ENCODE data around the gene TLK2. TPM values are rescaled to one million over a fixed set of nuclear protein-coding genes. Genes with fewer than 3 reads are reported as not detected.
A peak's percentile ranks its signal among the peaks of the same experiment; 100 is the strongest.

The TLK2 gene
- total RNA-seq, 1 donor from 2014 or later = 45.5 TPM

- H3K27me3 Mint-ChIP-seq (ENCODE audit: low read depth) = no peaks in the 10 kb centered on the region
- H3K4me3 Mint-ChIP-seq (ENCODE audit: low read depth) = no peak overlapping the region
- H3K36me3 Mint-ChIP-seq (ENCODE audit: low read depth) = peaks cover 5% of the 10 kb centered on the region
- no peak for DNase-seq (ENCODE audit: low spot score)
- intact Hi-C loops (cut with micrococcal nuclease) = no loop called here
- no peak overlapping the region for H3K27ac Mint-ChIP-seq
- no peaks in the 10 kb centered on the region for H3K9me3 Mint-ChIP-seq
- peaks cover 7% of the 10 kb centered on the region for H3K4me1 Mint-ChIP-seq (ENCODE audit: low read depth)
Observed at GRCh38 chr17:62619417-62620155, 141.0 kb downstream of the TLK2 start.

- intact Hi-C loops (cut with micrococcal nuclease) = no loop called here
- peaks cover 3% of the 10 kb centered on the region for H3K27me3 Mint-ChIP-seq (ENCODE audit: low read depth)
Observed at GRCh38 chr17:62621223-62621622, 142.6 kb downstream of the TLK2 start.

GRCh38 chr17:62625184-62625869 is 146.7 kb downstream of the TLK2 start:
- intact Hi-C loops (cut with micrococcal nuclease) = no loop called here
- Mint-ChIP-seq H3K27me3 (ENCODE audit: low read depth) (peaks cover 23% of the 10 kb centered on the region), H3K4me1 (ENCODE audit: low read depth) (peaks cover 10% of the 10 kb centered on the region), H3K36me3 (ENCODE audit: low read depth) (no peaks in the 10 kb centered on the region), H3K27ac (no peak overlapping the region), H3K4me3 (ENCODE audit: low read depth) (no peak overlapping the region), H3K9me3 (no peaks in the 10 kb centered on the region)
- DNase-seq (ENCODE audit: low spot score) = no peak

More at GRCh38 chr17:62621223-62621622, 142.6 kb downstream of the TLK2 start:
- no peak for DNase-seq (ENCODE audit: low spot score)
- no peaks in the 10 kb centered on the region for H3K36me3 Mint-ChIP-seq (ENCODE audit: low read depth)
- H3K4me1 Mint-ChIP-seq (ENCODE audit: low read depth) = peaks cover 3% of the 10 kb centered on the region
- no peak overlapping the region for H3K27ac Mint-ChIP-seq
- no peaks in the 10 kb centered on the region for H3K9me3 Mint-ChIP-seq
- H3K4me3 Mint-ChIP-seq (ENCODE audit: low read depth) = no peak overlapping the region

GRCh38 chr17:62625870-62626200 is 147.2 kb downstream of the TLK2 start:
- Mint-ChIP-seq H3K4me1 (ENCODE audit: low read depth) (peaks cover 10% of the 10 kb centered on the region), H3K4me3 (ENCODE audit: low read depth) (peak overlapping the region; percentile 58), H3K36me3 (ENCODE audit: low read depth) (no peaks in the 10 kb centered on the region), H3K27ac (no peak overlapping the region), H3K27me3 (ENCODE audit: low read depth) (peaks cover 25% of the 10 kb centered on the region), H3K9me3 (no peaks in the 10 kb centered on the region)
- no peak for DNase-seq (ENCODE audit: low spot score)
- intact Hi-C loops (cut with micrococcal nuclease) = no loop called here

GRCh38 chr17:62626719-62627218 is 148.1 kb downstream of the TLK2 start:
- H3K27ac Mint-ChIP-seq = no peak overlapping the region
- peaks cover 10% of the 10 kb centered on the region for H3K4me1 Mint-ChIP-seq (ENCODE audit: low read depth)
- H3K4me3 Mint-ChIP-seq (ENCODE audit: low read depth) = peak overlapping the region; percentile 70
- H3K36me3 Mint-ChIP-seq (ENCODE audit: low read depth) = no peaks in the 10 kb centered on the region
- H3K9me3 Mint-ChIP-seq = no peaks in the 10 kb centered on the region
- no peak for DNase-seq (ENCODE audit: low spot score)
- peaks cover 29% of the 10 kb centered on the region for H3K27me3 Mint-ChIP-seq (ENCODE audit: low read depth)
- intact Hi-C loops (cut with micrococcal nuclease) = no loop called here

GRCh38 chr17:62627219-62627903 is 148.7 kb downstream of the TLK2 start, which contains the start of gene MRC2:
Gene MRC2 (plus strand): TSS chr17:62627670. CDS start chr17:62627803, 133 bp downstream.
- H3K36me3 Mint-ChIP-seq (ENCODE audit: low read depth) = no peaks in the 10 kb centered on the region
- peaks cover 10% of the 10 kb centered on the region for H3K4me1 Mint-ChIP-seq (ENCODE audit: low read depth)
- peaks cover 31% of the 10 kb centered on the region for H3K27me3 Mint-ChIP-seq (ENCODE audit: low read depth)
- intact Hi-C loops (cut with micrococcal nuclease) = no loop called here
- peak within 1 kb of the TSS; percentile 79 for H3K4me3 Mint-ChIP-seq (ENCODE audit: low read depth)
- H3K9me3 Mint-ChIP-seq = no peaks in the 10 kb centered on the region
- peak within 1 kb of the TSS; percentile 63 for H3K27ac Mint-ChIP-seq
- DNase-seq (ENCODE audit: low spot score) = no peak

GRCh38 chr17:62627904-62628633 is 149.4 kb downstream of the TLK2 start:
- Mint-ChIP-seq H3K36me3 (ENCODE audit: low read depth) (no peaks in the 10 kb centered on the region), H3K4me1 (ENCODE audit: low read depth) (peaks cover 10% of the 10 kb centered on the region), H3K27me3 (ENCODE audit: low read depth) (peaks cover 34% of the 10 kb centered on the region), H3K27ac (peak overlapping the region; percentile 63), H3K4me3 (ENCODE audit: low read depth) (peak overlapping the region; percentile 79), H3K9me3 (no peaks in the 10 kb centered on the region)
- intact Hi-C loops (cut with micrococcal nuclease) = no loop called here
- DNase-seq (ENCODE audit: low spot score) = no peak

- intact Hi-C loops (cut with micrococcal nuclease) = no loop called here
- no peak overlapping the region for H3K27ac Mint-ChIP-seq
- H3K4me1 Mint-ChIP-seq (ENCODE audit: low read depth) = peaks cover 10% of the 10 kb centered on the region
- no peak for DNase-seq (ENCODE audit: low spot score)
- H3K27me3 Mint-ChIP-seq (ENCODE audit: low read depth) = peaks cover 35% of the 10 kb centered on the region
- H3K36me3 Mint-ChIP-seq (ENCODE audit: low read depth) = no peaks in the 10 kb centered on the region
- no peaks in the 10 kb centered on the region for H3K9me3 Mint-ChIP-seq
- H3K4me3 Mint-ChIP-seq (ENCODE audit: low read depth) = peak overlapping the region; percentile 79
Observed at GRCh38 chr17:62628831-62629555, 150.4 kb downstream of the TLK2 start.

GRCh38 chr17:62629556-62630364 is 151.1 kb downstream of the TLK2 start:
- H3K27ac Mint-ChIP-seq = no peak overlapping the region
- intact Hi-C loops (cut with micrococcal nuclease) = no loop called here
- no peak for DNase-seq (ENCODE audit: low spot score)
- no peak overlapping the region for H3K4me3 Mint-ChIP-seq (ENCODE audit: low read depth)
- H3K27me3 Mint-ChIP-seq (ENCODE audit: low read depth) = peaks cover 35% of the 10 kb centered on the region
- peaks cover 10% of the 10 kb centered on the region for H3K4me1 Mint-ChIP-seq (ENCODE audit: low read depth)
- H3K36me3 Mint-ChIP-seq (ENCODE audit: low read depth) = no peaks in the 10 kb centered on the region
- no peaks in the 10 kb centered on the region for H3K9me3 Mint-ChIP-seq

GRCh38 chr17:62630365-62631085 is 151.9 kb downstream of the TLK2 start:
- H3K36me3 Mint-ChIP-seq (ENCODE audit: low read depth) = no peaks in the 10 kb centered on the region
- H3K27ac Mint-ChIP-seq = no peak overlapping the region
- DNase-seq (ENCODE audit: low spot score) = no peak
- intact Hi-C loops (cut with micrococcal nuclease) = no loop called here
- no peaks in the 10 kb centered on the region for H3K9me3 Mint-ChIP-seq
- H3K4me1 Mint-ChIP-seq (ENCODE audit: low read depth) = peaks cover 8% of the 10 kb centered on the region
- no peak overlapping the region for H3K4me3 Mint-ChIP-seq (ENCODE audit: low read depth)
- peaks cover 39% of the 10 kb centered on the region for H3K27me3 Mint-ChIP-seq (ENCODE audit: low read depth)

Measured in activated T-helper 2 cell treated with anti-CD3 and anti-CD28 coated beads, Interferon-gamma antibody, Interleukin-2, Interleukin-4, amounts not matched to agents 10 μg/mL and 5 μg/mL and 100 μg/mL, durations not matched to agents 14 hours and 24 hours and 36 hours (primary cell).